ENCODE measurements around the gene RPS10.

The RPS10 gene

GRCh38 chr6:34425498-34426410 is at the start of gene RPS10:
Gene RPS10, minus strand, starts transcription at chr6:34426069. Its CDS starts 848 bp downstream, at chr6:34425221.
- DNase-seq (ENCODE audit: low read depth): peak; percentile 93

- no peak for DNase-seq (ENCODE audit: low read depth)
Observed at GRCh38 chr6:34475238-34475682, 49.4 kb upstream of the RPS10 start.

GRCh38 chr6:34474754-34475153 is 48.9 kb upstream of the RPS10 start:
- DNase-seq (ENCODE audit: low read depth): no peak

- DNase-seq (ENCODE audit: low read depth): no peak
Observed at GRCh38 chr6:34473967-34474366, 48.1 kb upstream of the RPS10 start.

- DNase-seq (ENCODE audit: low read depth): no peak
Observed at GRCh38 chr6:34472425-34472824, 46.6 kb upstream of the RPS10 start.

GRCh38 chr6:34469499-34469898 is 43.6 kb upstream of the RPS10 start:
- DNase-seq (ENCODE audit: low read depth): no peak

GRCh38 chr6:34468378-34468892 is 42.6 kb upstream of the RPS10 start:
- no peak for DNase-seq (ENCODE audit: low read depth)

- DNase-seq (ENCODE audit: low read depth): no peak
Observed at GRCh38 chr6:34466242-34467185, 40.6 kb upstream of the RPS10 start.

- peak; percentile 10 for DNase-seq (ENCODE audit: low read depth)
Observed at GRCh38 chr6:34465531-34466241, 39.8 kb upstream of the RPS10 start, which contains the start of gene PACSIN1. Gene PACSIN1, plus strand, starts transcription at chr6:34466076. Its CDS starts 60,230 bp downstream, at chr6:34526306.

GRCh38 chr6:34463849-34464248 is 38.0 kb upstream of the RPS10 start:
- DNase-seq (ENCODE audit: low read depth): no peak

- DNase-seq (ENCODE audit: low read depth): no peak
Observed at GRCh38 chr6:34463299-34463698, 37.4 kb upstream of the RPS10 start.

GRCh38 chr6:34462551-34462971 is 36.7 kb upstream of the RPS10 start:
- no peak for DNase-seq (ENCODE audit: low read depth)

- DNase-seq (ENCODE audit: low read depth): no peak
Observed at GRCh38 chr6:34462010-34462409, 36.1 kb upstream of the RPS10 start.

GRCh38 chr6:34460796-34461507 is 35.1 kb upstream of the RPS10 start:
- DNase-seq (ENCODE audit: low read depth): no peak

- peak; percentile 9 for DNase-seq (ENCODE audit: low read depth)
Observed at GRCh38 chr6:34459899-34460593, 34.2 kb upstream of the RPS10 start.

- no peak for DNase-seq (ENCODE audit: low read depth)
Observed at GRCh38 chr6:34457742-34458735, 32.2 kb upstream of the RPS10 start.

GRCh38 chr6:34457382-34457741 is 31.5 kb upstream of the RPS10 start:
- DNase-seq (ENCODE audit: low read depth): no peak

- DNase-seq (ENCODE audit: low read depth): no peak
Observed at GRCh38 chr6:34455831-34456230, 30.0 kb upstream of the RPS10 start.

- DNase-seq (ENCODE audit: low read depth): no peak
Observed at GRCh38 chr6:34451192-34451591, 25.3 kb upstream of the RPS10 start.
